ENCODE data around the gene ZNF205.
"Not testable (repeated sequence)": the region's sequence is repeated elsewhere in the genome, so short reads cannot be mapped to it uniquely, and the experiment has no call there.

Gene ZNF205

GRCh38 chr16:3112058-3112880 is at the start of gene ZNF205:
Gene ZNF205, plus strand, starts transcription at chr16:3112586. Its CDS starts 845 bp downstream, at chr16:3113431.
- no peak for DNase-seq

GRCh38 chr16:3063625-3064386 is 48.6 kb upstream of the ZNF205 start:
- DNase-seq, result no peak

- DNase-seq, result peak; percentile 68
Measured at GRCh38 chr16:3065069-3065741, 47.2 kb upstream of the ZNF205 start, which contains the start of gene IL32. Gene IL32, plus strand, starts transcription at chr16:3065640. Its CDS starts 172 bp downstream, at chr16:3065812.

GRCh38 chr16:3065742-3066439 is 46.5 kb upstream of the ZNF205 start:
- no peak for DNase-seq

- DNase-seq, result no peak
Measured at GRCh38 chr16:3066440-3066748, 46.0 kb upstream of the ZNF205 start.

- DNase-seq, result no peak
Measured at GRCh38 chr16:3068487-3068886, 43.9 kb upstream of the ZNF205 start.

GRCh38 chr16:3069146-3069545 is 43.2 kb upstream of the ZNF205 start:
- DNase-seq, result not testable (repeated sequence)

- DNase-seq, result no peak
Measured at GRCh38 chr16:3070608-3071111, 41.7 kb upstream of the ZNF205 start.

GRCh38 chr16:3071655-3072054 is 40.7 kb upstream of the ZNF205 start:
- no peak for DNase-seq

GRCh38 chr16:3072148-3072547 is 40.2 kb upstream of the ZNF205 start:
- DNase-seq, result not testable (repeated sequence)

- not testable (repeated sequence) for DNase-seq
Measured at GRCh38 chr16:3072576-3073263, 39.7 kb upstream of the ZNF205 start.

- DNase-seq, result no peak
Measured at GRCh38 chr16:3073448-3073847, 38.9 kb upstream of the ZNF205 start.

- DNase-seq, result peak; percentile 75
Measured at GRCh38 chr16:3074860-3075522, 37.4 kb upstream of the ZNF205 start.

GRCh38 chr16:3075523-3075915 is 36.9 kb upstream of the ZNF205 start:
- DNase-seq, result no peak

- not testable (repeated sequence) for DNase-seq
Measured at GRCh38 chr16:3075946-3076345, 36.4 kb upstream of the ZNF205 start.

GRCh38 chr16:3076577-3076976 is 35.8 kb upstream of the ZNF205 start:
- DNase-seq, result no peak

- DNase-seq, result no peak
Measured at GRCh38 chr16:3080024-3080423, 32.4 kb upstream of the ZNF205 start.

- DNase-seq, result not testable (repeated sequence)
Measured at GRCh38 chr16:3081957-3082356, 30.4 kb upstream of the ZNF205 start.

GRCh38 chr16:3083408-3083807 is 29.0 kb upstream of the ZNF205 start:
- not testable (repeated sequence) for DNase-seq

- no peak for DNase-seq
Measured at GRCh38 chr16:3084491-3084890, 27.9 kb upstream of the ZNF205 start.

- no peak for DNase-seq
Measured at GRCh38 chr16:3084969-3085670, 27.3 kb upstream of the ZNF205 start.
